HEK293 (cell line): ENCODE results near the gene ZFP57.

Source experiments
- CTCF ChIA-PET: fragments of 350-600 bp; formaldehyde crosslinking; extraction: SDS; loops from one replicate; lab custom pipeline; 2021; ENCODE audit warnings: antibody characterized with exemption; lab: Yijun Ruan, JAX
- POLR2A ChIA-PET: fragments of 300-600 bp; formaldehyde crosslinking; extraction: SDS; loops from one replicate; lab custom pipeline; 2020; ENCODE audit warnings: antibody characterized with exemption, inconsistent platforms; lab: Yijun Ruan, JAX
- H3K27ac ChIP-seq: fragments of 200-500 bp; sonication (Bioruptor generic); 2 replicates; pipeline ENCODE4 v1.5.1; 2014; ENCODE audit warnings: low read depth, low read length, control low read depth, inconsistent platforms; ENCODE audit errors: extremely low read depth
- H3K36me3 ChIP-seq, 2 experiments: fragments of 200-500 bp in 1 of 2; sonication (Bioruptor generic) in 1 of 2; 1 replicate in 1 of 2; 2 replicates in 1 of 2; pipeline ENCODE4 v1.5.1; 2014 to 2017; ENCODE audit warnings: inconsistent platforms in 2 of 2, low read length in 2 of 2; ENCODE audit not compliant: control insufficient read depth in 2 of 2, insufficient read depth in 1 of 2
- H3K4me1 ChIP-seq: fragments of 200-500 bp; sonication (Bioruptor generic); 2 replicates; pipeline ENCODE4 v1.5.1; 2014; ENCODE audit warnings: mild to moderate bottlenecking, low read length, inconsistent platforms; ENCODE audit not compliant: control insufficient read depth, insufficient read depth
- H3K4me3 ChIP-seq: 2 replicates; pipeline ENCODE4 v1.5.1; 2011; ENCODE audit warnings: low read depth, mild to moderate bottlenecking, control low read depth, low read length, moderate library complexity
- H3K9me3 ChIP-seq: fragments of 200-500 bp; sonication (Bioruptor generic); 2 replicates; pipeline ENCODE4 v1.5.1; 2014; ENCODE audit warnings: low read depth, low read length, inconsistent platforms; ENCODE audit not compliant: control insufficient read depth, insufficient read depth
- GLIS1 ChIP-seq: fragments of 450-650 bp; formaldehyde crosslinking; IDR thresholded peaks from 2 replicates; pipeline ENCODE4 v1.5.1; 2016; ENCODE audit warnings: missing biosample characterization, missing genetic modification characterization
- PRDM1 ChIP-seq: fragments of 450-650 bp; formaldehyde crosslinking; IDR thresholded peaks from 2 replicates; pipeline ENCODE4; 2016; ENCODE audit warnings: missing biosample characterization, missing genetic modification characterization
- RBAK ChIP-seq: fragments of 450-650 bp; formaldehyde crosslinking; IDR thresholded peaks from 2 replicates; pipeline ENCODE4 v1.5.1; 2016; ENCODE audit warnings: missing biosample characterization, missing genetic modification characterization
- REPIN1 ChIP-seq: fragments of 450-650 bp; formaldehyde crosslinking; IDR thresholded peaks from 2 replicates; pipeline ENCODE4 v1.5.1; 2017; ENCODE audit warnings: missing biosample characterization, missing genetic modification characterization, low read depth
- SCRT1 ChIP-seq: fragments of 450-650 bp; formaldehyde crosslinking; IDR thresholded peaks from 2 replicates; pipeline ENCODE4 v1.5.1; 2016; ENCODE audit warnings: missing biosample characterization, missing genetic modification characterization, borderline replicate concordance
- SCRT2 ChIP-seq: fragments of 450-650 bp; formaldehyde crosslinking; IDR thresholded peaks from 2 replicates; pipeline ENCODE4 v1.5.1; 2016; ENCODE audit warnings: missing biosample characterization, missing genetic modification characterization
- WT1 ChIP-seq: fragments of 450-650 bp; formaldehyde crosslinking; IDR thresholded peaks from 2 replicates; pipeline ENCODE4 v1.5.1; 2016; ENCODE audit warnings: missing biosample characterization, missing genetic modification characterization
- ZBTB21 ChIP-seq: fragments of 450-650 bp; formaldehyde crosslinking; IDR thresholded peaks from 2 replicates; pipeline ENCODE4 v1.5.1; 2017; ENCODE audit warnings: missing biosample characterization, missing genetic modification characterization
- ZBTB7A ChIP-seq: fragments of 450-650 bp; formaldehyde crosslinking; IDR thresholded peaks from 2 replicates; pipeline ENCODE4 v1.5.1; 2016; ENCODE audit warnings: low read depth, missing biosample characterization, missing genetic modification characterization
- ZFP37 ChIP-seq: fragments of 450-650 bp; formaldehyde crosslinking; IDR thresholded peaks from 2 replicates; pipeline ENCODE4 v1.5.1; 2016; ENCODE audit warnings: missing biosample characterization, missing genetic modification characterization
- ZNF202 ChIP-seq: fragments of 450-650 bp; formaldehyde crosslinking; IDR thresholded peaks from 2 replicates; pipeline ENCODE4 v1.5.1; 2016; ENCODE audit warnings: missing biosample characterization, missing genetic modification characterization, borderline replicate concordance
- ZNF423 ChIP-seq: fragments of 450-650 bp; formaldehyde crosslinking; IDR thresholded peaks from 2 replicates; pipeline ENCODE4 v1.5.1; 2016; ENCODE audit warnings: missing biosample characterization, missing genetic modification characterization
- ZNF560 ChIP-seq: fragments of 450-650 bp; formaldehyde crosslinking; IDR thresholded peaks from 2 replicates; pipeline ENCODE4 v1.5.1; 2017; ENCODE audit warnings: missing biosample characterization, missing genetic modification characterization, borderline replicate concordance
- ZNF561 ChIP-seq: fragments of 450-650 bp; IDR thresholded peaks from 2 replicates; pipeline ENCODE4 v1.5.1; 2018; ENCODE audit warnings: missing biosample characterization, missing genetic modification characterization, borderline replicate concordance
- ZNF660 ChIP-seq: fragments of 450-650 bp; IDR thresholded peaks from 2 replicates; pipeline ENCODE4 v1.5.1; 2018; ENCODE audit warnings: missing biosample characterization, mild to moderate bottlenecking, missing genetic modification characterization
- ZSCAN23 ChIP-seq: fragments of 450-650 bp; formaldehyde crosslinking; IDR thresholded peaks from 2 replicates; pipeline ENCODE4 v1.5.1; 2016; ENCODE audit warnings: missing biosample characterization, missing genetic modification characterization
- TF ChIP-seq, protein P1 (sequence below): fragments of 450-650 bp; formaldehyde crosslinking; IDR thresholded peaks from 2 replicates; pipeline ENCODE4 v1.5.1; 2016; ENCODE audit warnings: missing biosample characterization, missing genetic modification characterization
- TF ChIP-seq, protein P2 (sequence below): fragments of 450-650 bp; formaldehyde crosslinking; IDR thresholded peaks from 2 replicates; pipeline ENCODE4 v1.5.1; 2016; ENCODE audit warnings: missing biosample characterization, missing genetic modification characterization
- TF ChIP-seq, protein P3 (sequence below): fragments of 450-650 bp; formaldehyde crosslinking; conservative IDR thresholded peaks from 2 replicates; pipeline ENCODE4 v1.5.1; 2016; ENCODE audit warnings: low read depth, missing biosample characterization, missing genetic modification characterization
- TF ChIP-seq, protein P4 (sequence below): fragments of 450-650 bp; formaldehyde crosslinking; IDR thresholded peaks from 2 replicates; pipeline ENCODE4 v1.5.1; 2016; ENCODE audit warnings: missing biosample characterization, missing genetic modification characterization

ZFP57 gene

DNA sequence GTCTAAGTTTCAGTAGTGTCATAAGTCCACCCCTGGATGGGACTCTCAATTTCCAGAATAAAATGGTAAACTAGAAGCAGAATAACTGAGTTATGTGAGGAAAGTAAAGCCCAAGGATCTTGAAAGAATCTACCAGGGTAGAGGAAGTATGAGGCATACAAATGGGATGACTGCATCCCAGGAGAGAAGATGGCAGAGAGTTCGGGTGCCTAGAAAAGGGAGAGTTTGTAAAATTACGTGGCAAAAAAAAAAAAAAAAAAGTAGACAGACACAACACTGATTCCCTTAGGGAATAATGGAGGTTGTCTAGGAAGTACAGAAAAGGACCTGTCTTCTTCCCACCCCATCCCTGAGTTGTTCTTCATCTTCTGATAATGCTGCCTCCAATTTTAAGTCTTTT lies 51.4 kb downstream of the ZFP57 start:
- CTCF ChIA-PET = interaction anchor here (0.7 to 4.3 kb wide), 9 partner anchors 17 to 272 kb away, joined by 3 to 19 read pairs (median 5); no protein-coding TSS in a partner anchor
- POLR2A ChIA-PET = interaction anchor here (0.7 to 3.2 kb wide), 4 partner anchors 24 to 335 kb away, joined by 3 to 18 read pairs (median 4); no protein-coding TSS in a partner anchor
- no peak overlapping the region for H3K4me3 ChIP-seq
- no peak overlapping the region for H3K27ac ChIP-seq
- H3K9me3 ChIP-seq = no peaks in the 10 kb centered on the region
- peak; percentile 36; the same call in 1 of the 2 replicates for TF ChIP-seq PRDM1 (tag by site-specific recombination)
- no peak for TF ChIP-seq REPIN1 (tag by site-specific recombination)
- TF ChIP-seq, all 188 proteins: peak for 1
- Histone ChIP-seq H3K36me3 (peaks cover 0 to 14% of the 10 kb centered on the region in 2 experiments; a peak in 1 of 3 replicates), H3K4me1 (peaks cover 14% of the 10 kb centered on the region)

DNA sequence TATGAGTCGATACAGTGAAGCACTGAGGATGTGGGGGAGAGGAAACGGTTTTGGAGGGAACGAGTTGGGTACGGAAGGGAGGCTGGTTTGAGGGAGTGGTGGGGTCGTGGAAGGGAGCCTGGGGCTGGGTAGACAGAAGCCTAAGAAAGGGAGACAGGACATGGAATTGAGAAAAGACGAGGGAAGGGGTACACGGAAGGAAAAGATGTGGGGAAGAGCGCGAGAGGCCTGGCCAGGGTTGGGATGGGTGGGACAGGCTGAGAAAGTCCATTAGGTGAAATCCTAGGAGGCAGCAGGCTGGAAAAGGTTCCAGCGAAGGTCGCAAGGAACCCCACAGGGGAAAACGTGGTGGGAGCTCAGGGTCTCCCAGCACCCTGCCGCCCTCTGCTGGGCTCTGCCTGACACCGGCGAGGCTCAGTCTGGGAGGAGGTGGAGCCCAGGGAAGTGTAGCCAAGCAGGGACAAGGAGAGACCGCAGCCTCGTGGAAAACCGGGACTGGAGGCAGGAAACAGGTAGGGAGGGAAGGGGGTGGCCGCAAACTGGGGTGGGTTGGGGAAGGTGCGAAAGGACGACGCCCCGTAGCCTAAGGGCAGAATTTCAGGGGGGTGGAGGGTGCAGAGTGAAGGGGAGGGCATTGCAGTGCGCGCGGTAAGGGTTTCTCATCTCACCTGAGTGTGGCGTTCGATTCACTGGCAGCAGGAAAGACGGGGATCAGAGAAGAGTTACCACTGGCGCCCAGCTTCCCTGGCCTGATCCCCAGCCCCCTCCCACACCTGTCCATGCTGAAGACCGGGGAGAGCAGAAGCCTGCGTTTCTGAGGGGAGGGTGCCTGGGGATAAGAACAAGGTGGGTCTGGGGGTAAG lies 52.3 kb downstream of the ZFP57 start:
- Histone ChIP-seq H3K36me3 (peaks cover 5 to 18% of the 10 kb centered on the region in 2 experiments; a peak in 2 of 3 replicates), H3K4me3 (peak overlapping the region; percentile 38), H3K4me1 (peaks cover 16% of the 10 kb centered on the region), H3K9me3 (no peaks in the 10 kb centered on the region), H3K27ac (peak overlapping the region; percentile 57)
- ChIA-PET CTCF (interaction anchor here (0.6 to 4.3 kb wide), 16 partner anchors 8 to 779 kb away, joined by 3 to 19 read pairs (median 4); no protein-coding TSS in a partner anchor), POLR2A (interaction anchor here (0.5 to 3.2 kb wide), 16 partner anchors 13 to 839 kb away, joined by 3 to 18 read pairs (median 4); no protein-coding TSS in a partner anchor)
- TF ChIP-seq ZSCAN23 (tag by site-specific recombination) = peak; percentile 65; the same call in 1 of the 2 replicates
- TF ChIP-seq ZNF202 = no peak
- TF ChIP-seq, protein P1, sequence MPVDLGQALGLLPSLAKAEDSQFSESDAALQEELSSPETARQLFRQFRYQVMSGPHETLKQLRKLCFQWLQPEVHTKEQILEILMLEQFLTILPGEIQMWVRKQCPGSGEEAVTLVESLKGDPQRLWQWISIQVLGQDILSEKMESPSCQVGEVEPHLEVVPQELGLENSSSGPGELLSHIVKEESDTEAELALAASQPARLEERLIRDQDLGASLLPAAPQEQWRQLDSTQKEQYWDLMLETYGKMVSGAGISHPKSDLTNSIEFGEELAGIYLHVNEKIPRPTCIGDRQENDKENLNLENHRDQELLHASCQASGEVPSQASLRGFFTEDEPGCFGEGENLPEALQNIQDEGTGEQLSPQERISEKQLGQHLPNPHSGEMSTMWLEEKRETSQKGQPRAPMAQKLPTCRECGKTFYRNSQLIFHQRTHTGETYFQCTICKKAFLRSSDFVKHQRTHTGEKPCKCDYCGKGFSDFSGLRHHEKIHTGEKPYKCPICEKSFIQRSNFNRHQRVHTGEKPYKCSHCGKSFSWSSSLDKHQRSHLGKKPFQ (tag by site-specific recombination) = peak; percentile 65
- peak; percentile 84 for TF ChIP-seq SCRT2 (tag by site-specific recombination)
- TF ChIP-seq ZBTB7A (tag by site-specific recombination) = peak; percentile 79; the same call in 1 of the 2 replicates
- TF ChIP-seq GLIS1 (tag by site-specific recombination) = peak; percentile 29; the same call in 1 of the 2 replicates
- no peak for TF ChIP-seq ZNF560 (tag by site-specific recombination)
- peak; percentile 4 for TF ChIP-seq WT1 (tag by site-specific recombination)
- peak; percentile 76 for TF ChIP-seq ZNF660 (tag by site-specific recombination)
- TF ChIP-seq ZNF561 (tag by site-specific recombination) = peak; percentile 46; the same call in 1 of the 2 replicates
- TF ChIP-seq, protein P2, sequence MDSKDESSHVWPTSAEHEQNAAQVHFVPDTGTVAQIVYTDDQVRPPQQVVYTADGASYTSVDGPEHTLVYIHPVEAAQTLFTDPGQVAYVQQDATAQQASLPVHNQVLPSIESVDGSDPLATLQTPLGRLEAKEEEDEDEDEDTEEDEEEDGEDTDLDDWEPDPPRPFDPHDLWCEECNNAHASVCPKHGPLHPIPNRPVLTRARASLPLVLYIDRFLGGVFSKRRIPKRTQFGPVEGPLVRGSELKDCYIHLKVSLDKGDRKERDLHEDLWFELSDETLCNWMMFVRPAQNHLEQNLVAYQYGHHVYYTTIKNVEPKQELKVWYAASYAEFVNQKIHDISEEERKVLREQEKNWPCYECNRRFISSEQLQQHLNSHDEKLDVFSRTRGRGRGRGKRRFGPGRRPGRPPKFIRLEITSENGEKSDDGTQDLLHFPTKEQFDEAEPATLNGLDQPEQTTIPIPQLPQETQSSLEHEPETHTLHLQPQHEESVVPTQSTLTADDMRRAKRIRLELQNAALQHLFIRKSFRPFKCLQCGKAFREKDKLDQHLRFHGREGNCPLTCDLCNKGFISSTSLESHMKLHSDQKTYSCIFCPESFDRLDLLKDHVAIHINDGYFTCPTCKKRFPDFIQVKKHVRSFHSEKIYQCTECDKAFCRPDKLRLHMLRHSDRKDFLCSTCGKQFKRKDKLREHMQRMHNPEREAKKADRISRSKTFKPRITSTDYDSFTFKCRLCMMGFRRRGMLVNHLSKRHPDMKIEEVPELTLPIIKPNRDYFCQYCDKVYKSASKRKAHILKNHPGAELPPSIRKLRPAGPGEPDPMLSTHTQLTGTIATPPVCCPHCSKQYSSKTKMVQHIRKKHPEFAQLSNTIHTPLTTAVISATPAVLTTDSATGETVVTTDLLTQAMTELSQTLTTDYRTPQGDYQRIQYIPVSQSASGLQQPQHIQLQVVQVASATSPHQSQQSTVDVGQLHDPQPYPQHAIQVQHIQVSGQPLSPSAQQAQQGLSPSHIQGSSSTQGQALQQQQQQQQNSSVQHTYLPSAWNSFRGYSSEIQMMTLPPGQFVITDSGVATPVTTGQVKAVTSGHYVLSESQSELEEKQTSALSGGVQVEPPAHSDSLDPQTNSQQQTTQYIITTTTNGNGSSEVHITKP = peak; percentile 88; the same call in 1 of the 2 replicates
- TF ChIP-seq ZBTB21 (tag by site-specific recombination) = 0 out of 2 replicates have a peak, but pooled peaks have one; percentile 56
- TF ChIP-seq, protein P3, sequence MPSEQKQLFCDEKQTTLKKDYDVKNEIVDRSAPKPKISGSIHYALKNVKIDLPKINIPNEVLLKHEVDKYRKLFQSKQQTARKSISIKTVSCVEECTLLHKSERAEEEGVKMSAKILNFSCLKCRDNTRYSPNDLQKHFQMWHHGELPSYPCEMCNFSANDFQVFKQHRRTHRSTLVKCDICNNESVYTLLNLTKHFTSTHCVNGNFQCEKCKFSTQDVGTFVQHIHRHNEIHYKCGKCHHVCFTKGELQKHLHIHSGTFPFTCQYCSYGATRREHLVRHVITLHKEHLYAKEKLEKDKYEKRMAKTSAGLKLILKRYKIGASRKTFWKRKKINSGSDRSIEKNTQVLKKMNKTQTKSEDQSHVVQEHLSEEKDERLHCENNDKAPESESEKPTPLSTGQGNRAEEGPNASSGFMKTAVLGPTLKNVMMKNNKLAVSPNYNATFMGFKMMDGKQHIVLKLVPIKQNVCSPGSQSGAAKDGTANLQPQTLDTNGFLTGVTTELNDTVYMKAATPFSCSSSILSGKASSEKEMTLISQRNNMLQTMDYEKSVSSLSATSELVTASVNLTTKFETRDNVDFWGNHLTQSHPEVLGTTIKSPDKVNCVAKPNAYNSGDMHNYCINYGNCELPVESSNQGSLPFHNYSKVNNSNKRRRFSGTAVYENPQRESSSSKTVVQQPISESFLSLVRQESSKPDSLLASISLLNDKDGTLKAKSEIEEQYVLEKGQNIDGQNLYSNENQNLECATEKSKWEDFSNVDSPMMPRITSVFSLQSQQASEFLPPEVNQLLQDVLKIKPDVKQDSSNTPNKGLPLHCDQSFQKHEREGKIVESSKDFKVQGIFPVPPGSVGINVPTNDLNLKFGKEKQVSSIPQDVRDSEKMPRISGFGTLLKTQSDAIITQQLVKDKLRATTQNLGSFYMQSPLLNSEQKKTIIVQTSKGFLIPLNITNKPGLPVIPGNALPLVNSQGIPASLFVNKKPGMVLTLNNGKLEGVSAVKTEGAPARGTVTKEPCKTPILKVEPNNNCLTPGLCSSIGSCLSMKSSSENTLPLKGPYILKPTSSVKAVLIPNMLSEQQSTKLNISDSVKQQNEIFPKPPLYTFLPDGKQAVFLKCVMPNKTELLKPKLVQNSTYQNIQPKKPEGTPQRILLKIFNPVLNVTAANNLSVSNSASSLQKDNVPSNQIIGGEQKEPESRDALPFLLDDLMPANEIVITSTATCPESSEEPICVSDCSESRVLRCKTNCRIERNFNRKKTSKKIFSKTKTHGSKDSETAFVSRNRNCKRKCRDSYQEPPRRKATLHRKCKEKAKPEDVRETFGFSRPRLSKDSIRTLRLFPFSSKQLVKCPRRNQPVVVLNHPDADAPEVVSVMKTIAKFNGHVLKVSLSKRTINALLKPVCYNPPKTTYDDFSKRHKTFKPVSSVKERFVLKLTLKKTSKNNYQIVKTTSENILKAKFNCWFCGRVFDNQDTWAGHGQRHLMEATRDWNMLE (tag by site-specific recombination) = 0 out of 2 replicates have a peak, but pooled peaks have one; percentile 22
- TF ChIP-seq, protein P4, sequence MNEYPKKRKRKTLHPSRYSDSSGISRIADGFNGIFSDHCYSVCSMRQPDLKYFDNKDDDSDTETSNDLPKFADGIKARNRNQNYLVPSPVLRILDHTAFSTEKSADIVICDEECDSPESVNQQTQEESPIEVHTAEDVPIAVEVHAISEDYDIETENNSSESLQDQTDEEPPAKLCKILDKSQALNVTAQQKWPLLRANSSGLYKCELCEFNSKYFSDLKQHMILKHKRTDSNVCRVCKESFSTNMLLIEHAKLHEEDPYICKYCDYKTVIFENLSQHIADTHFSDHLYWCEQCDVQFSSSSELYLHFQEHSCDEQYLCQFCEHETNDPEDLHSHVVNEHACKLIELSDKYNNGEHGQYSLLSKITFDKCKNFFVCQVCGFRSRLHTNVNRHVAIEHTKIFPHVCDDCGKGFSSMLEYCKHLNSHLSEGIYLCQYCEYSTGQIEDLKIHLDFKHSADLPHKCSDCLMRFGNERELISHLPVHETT (tag by site-specific recombination) = peak; percentile 62; the same call in 1 of the 2 replicates
- no peak for TF ChIP-seq SCRT1 (tag by site-specific recombination)
- peak; percentile 51; the same call in 1 of the 2 replicates for TF ChIP-seq ZFP37
- 0 out of 2 replicates have a peak, but pooled peaks have one; percentile 68 for TF ChIP-seq ZNF423 (tag by site-specific recombination)
- 0 out of 2 replicates have a peak, but pooled peaks have one; percentile 39 for TF ChIP-seq RBAK (tag by site-specific recombination)
